SIG-M5 (cell line): ENCODE results near the gene IL17RA.
"Not testable (repeated sequence)": the region's sequence is repeated elsewhere in the genome, so short reads cannot be mapped to it uniquely, and the experiment has no call there.

Experiments used
- DNase-seq: peaks from one replicate; lab custom pipeline; 2025; lab: John Stamatoyannopoulos, UW

Gene IL17RA, protein sequence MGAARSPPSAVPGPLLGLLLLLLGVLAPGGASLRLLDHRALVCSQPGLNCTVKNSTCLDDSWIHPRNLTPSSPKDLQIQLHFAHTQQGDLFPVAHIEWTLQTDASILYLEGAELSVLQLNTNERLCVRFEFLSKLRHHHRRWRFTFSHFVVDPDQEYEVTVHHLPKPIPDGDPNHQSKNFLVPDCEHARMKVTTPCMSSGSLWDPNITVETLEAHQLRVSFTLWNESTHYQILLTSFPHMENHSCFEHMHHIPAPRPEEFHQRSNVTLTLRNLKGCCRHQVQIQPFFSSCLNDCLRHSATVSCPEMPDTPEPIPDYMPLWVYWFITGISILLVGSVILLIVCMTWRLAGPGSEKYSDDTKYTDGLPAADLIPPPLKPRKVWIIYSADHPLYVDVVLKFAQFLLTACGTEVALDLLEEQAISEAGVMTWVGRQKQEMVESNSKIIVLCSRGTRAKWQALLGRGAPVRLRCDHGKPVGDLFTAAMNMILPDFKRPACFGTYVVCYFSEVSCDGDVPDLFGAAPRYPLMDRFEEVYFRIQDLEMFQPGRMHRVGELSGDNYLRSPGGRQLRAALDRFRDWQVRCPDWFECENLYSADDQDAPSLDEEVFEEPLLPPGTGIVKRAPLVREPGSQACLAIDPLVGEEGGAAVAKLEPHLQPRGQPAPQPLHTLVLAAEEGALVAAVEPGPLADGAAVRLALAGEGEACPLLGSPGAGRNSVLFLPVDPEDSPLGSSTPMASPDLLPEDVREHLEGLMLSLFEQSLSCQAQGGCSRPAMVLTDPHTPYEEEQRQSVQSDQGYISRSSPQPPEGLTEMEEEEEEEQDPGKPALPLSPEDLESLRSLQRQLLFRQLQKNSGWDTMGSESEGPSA

DNA sequence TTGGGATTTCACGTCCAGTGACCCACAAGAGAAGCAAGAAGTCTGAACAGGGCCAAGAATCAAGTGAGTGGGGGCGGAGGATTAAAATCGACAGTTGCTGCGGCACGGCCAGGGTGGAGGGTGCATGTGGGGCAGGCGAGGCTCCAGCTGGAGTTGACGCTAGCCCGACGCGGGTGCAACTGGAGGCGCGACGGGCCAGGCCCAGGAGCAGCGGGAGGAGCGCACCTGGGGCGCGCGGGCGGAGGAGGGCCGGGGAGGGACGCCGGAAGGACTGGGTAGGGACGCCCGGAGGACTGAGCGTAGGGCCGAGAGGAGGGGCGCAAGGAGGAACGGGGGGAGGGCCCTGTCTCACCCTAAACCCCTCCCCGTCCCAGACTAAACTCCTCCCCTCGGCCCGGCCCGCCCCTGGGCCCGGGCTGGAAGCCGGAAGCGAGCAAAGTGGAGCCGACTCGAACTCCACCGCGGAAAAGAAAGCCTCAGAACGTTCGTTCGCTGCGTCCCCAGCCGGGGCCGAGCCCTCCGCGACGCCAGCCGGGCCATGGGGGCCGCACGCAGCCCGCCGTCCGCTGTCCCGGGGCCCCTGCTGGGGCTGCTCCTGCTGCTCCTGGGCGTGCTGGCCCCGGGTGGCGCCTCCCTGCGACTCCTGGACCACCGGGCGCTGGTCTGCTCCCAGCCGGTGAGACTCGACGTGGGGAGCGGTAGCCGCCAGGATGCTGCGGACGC, at the start of gene IL17RA:
TSS of gene IL17RA (plus strand) at position 447 of the 723 bp plus-strand sequence. CDS start at position 539, 92 bp downstream.
- no peak for DNase-seq

DNA sequence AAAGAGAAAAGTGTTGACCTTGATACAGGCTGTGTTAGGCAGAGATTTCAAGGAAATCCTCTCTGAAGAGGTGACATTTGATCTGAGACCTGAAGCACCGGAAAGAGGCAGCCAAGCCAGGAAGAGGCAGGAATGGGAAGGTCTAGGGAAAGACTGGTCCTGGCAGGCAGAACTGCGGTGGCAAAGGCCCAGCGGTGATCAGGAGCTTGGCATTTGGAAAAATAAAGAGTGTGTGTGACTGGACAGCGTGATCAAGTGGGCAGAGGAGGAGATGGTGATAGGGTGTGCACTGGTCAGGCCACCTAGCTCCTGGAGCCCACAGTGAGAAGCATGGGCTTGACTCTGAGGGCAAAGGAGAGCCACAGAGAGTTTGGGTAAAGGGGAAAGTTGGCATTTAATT, 49.6 kb upstream of the IL17RA start:
- no peak for DNase-seq

DNA sequence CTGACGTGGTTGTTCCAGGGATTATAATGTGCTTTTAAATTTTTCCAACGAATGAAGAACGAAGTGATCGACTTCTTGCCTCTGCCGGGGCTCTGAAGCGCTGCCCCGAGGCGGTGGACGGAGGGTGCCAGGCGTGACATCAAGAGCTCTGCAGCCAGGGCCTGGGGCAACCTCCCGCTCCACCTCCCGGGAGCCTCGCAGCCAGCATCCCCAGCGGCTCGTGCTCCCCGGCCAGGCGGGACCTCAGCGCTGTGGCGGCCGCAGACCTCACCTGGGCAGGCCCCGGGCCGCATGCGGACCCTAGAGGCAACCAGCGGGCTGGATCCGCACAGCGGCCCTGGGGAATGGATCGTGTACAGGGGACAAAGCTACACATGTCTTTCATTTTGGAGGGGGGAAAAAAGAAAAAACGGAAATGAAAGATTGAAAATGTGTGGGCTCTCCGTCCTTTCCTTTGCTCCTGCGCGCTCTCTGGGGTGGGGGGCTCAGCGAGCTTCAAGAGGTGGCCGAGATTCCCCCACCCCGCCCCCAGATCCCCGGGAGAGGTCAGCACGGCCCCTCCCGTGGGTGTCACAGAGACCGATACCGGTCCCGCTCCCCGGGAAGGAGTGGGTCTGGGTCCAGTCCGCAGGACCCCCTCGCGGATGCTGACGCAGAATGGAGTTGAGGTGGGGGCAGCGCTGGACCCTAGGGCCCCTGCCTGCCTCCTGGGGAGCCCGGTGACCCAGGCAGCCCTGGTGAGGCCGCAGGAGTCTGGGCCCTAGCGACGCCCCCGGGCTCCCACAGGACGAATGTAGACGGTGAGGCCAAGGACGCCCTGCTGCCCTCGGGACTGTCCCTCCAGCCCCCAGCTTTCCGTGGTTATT, 48.6 kb upstream of the IL17RA start:
- not testable (repeated sequence) for DNase-seq

DNA sequence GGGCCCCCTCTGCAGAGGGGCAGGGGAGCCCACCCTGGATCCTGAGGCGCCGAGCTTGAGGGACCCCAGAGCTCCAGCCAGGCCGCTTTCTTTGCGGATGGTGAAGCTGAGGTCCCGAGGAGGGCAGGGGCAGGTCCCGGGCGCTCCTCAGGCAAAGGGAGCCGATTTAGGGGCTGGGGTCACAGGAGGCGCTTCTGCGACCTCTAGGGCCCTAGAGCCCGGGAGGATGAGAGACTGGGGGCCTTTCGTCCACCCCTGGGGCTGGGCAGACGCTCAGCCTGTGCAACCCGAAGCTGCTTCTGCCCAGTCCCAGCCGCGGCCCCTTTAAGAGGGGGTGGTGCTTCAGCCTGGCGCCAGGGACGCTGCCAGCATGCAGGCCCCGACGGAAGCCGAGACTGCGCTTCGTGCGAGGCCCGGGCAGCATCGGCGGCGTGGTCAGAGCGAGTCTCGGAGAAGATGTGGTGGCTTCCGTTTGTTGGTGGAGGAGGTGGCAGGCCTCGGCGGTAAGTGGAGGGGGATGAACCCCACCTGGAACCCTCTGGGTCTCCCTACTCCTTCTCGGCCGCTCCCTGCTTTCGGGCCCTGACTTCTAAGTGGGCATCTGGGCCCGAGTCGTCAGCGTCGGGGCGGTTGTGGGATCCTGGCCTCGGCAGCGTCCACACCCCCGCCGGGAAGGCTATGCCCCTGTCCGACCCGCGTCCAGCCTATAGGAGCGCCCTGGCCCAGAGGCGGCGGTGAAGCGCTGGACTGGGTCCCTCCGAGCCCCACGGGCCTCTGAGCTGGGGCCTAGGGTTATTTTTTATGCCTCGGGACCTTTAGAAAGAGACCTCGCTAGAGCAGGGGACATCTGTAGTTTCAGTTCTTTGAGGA, 47.7 kb upstream of the IL17RA start:
- DNase-seq, result not testable (repeated sequence)

DNA sequence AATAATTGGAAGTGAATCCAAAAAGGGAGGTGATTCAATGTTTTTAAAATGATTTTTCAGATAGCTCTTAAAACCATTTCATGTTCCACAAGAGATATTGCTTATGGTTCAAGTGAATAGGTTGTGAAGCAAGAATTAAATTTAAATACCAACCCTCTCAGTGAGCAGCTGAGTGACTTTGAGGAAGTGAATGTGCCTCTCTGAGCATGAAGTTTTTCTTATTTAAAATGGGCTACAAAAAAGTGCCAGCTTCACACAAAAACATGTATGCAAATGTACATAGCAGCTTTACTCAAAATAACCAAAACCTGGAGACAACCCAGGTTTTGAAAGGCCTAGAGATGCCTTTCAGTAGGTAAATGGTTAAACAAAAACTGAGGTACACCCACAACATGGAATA, 41.3 kb upstream of the IL17RA start:
- no peak for DNase-seq

DNA sequence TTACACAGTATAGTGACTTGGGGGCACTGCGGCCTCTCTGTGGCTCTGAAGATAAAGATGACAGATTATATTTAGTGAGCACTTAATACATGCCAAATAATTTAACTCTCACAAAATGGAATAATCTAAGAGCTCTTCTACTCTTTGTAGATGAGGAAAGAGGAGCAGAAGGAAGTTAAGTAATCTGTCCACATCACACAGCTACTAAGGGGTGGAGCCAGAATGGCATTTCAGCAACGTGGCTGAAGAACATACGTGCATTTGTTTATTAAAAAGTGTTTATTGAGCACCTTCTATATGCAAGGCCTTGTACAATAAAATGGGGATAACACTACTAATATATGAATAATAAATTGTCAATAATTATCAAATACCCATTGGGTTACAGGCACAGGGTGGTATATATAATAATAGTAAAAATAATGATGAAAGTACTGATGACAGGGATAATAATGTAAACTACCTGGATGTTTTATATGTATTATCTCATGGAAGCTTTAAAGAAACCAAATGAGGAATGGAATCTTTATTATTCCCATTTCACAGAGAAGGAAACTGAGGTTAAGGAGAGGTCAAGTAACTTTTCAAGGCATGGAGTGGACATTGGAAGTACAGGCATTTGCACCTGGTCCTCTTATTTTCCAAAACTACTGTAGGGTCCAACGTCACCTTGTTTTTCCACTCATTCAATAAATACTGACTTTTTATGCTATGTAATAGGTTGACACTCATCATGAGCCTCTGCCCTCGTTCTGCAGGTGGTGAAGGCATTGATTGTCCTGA, 38.0 kb upstream of the IL17RA start:
- DNase-seq, result no peak

DNA sequence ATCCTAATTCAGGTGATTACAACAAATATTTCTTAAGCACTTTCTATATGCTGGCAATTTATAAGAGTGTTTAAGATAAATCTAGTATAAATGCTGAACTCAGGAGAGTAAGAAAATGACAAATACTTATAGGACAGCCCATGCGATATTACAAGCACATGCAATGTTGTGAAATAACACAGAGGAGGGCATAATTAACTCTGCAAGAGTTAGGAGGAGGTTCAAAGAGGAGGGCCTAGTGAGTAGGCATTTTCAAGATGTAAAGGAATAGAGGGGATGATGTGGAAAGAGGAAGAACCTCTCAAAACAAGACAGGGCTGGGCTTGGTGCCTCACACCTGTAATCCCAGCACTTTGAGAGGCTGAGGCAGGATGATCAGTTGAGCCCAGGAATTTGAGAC, 37.1 kb upstream of the IL17RA start:
- DNase-seq, result no peak

DNA sequence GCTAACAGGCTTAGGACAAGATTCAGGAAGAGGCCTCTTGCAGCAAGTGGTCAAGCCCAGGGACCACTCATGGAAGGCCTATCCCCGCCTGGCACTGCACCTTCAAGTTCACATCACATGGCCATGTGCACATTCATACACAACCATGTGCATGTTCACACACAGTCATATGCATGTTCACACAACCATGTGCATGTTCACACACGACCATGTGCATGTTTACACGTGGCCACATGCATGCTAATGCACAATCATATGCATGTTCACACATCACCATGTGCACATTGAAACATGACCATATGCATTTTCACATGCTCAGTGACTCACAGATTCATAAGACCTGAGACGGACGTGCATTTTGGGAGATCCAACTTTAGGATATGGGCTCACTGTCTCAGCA, 28.7 kb upstream of the IL17RA start:
- DNase-seq, result no peak

DNA sequence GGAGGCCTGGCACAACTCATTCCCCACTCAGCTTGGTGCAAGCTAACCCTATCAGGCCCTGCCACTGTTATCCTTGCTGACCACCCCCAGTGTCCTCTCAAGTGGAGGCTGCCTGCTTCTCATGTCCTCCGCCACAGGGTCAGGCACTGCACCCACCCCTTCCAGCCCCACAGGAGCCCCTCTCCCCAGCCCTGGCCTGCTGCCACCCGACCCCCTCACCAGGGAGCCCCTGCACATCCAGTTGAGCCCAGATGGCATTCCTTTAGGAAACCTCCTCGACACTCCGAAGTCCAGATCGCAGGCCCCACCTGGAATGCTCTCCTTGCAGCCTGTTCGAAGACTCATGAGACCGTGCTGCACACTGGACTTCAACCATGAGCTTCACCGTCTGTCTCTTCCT, 28.0 kb upstream of the IL17RA start:
- DNase-seq, result no peak

DNA sequence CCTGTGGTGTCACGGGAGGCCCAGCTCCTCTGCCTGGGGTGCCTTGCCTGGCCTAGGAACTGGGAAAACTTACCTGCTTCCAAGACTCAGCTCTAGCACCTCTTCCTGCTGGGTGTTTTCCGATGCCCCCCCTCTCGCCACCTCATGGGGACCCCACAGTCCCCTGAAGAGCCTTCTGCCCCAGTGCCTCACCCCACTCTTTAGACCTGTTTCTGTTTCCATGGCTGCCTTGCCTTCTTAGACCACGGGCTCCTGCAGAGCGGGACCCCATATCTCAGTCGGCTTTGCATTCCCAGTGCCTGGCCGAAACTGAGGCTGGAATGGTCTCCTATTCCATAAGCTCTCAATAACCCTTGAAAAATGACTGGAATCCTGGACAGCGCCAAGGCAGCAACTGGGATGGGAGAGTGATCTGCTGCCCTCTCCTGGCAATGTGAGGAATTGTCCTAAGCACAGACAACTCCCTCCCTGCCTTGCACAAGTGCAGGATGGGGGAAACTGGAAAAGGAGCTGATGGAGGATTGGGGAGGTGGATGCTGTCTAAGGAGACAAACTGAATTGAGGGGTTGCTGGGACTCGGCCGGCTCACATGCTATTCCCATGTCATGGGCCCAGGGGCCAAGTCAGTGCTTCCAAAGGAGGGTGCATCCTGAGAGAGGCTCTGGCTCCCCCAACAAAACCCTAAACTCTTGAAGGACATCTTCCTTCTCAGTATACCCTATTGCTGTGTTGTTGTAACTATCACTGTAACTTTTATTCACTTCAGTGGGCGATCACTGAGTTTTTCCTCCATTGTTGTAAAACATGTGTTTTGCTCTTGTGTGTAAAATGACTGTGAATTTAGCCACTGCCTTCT, 26.6 kb upstream of the IL17RA start:
- no peak for DNase-seq

DNA sequence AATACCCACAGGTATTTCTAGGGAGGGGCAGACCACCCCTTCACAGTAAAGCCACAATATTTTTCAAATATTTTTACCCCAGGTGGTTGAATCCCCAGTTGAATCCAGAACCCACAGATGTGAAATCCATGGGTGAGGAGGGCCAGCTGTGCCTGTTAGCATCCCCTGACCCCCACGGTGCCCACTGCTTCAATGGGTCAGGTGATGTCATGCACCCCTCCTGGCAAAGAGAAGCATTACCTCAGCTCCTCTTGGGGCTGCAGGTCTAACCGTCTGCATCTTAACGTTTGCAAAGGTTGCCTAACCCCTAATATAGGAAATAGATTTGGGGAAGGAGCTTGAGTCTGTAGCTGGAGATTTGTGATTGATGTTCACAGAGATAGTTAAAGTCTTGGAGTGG, 24.7 kb upstream of the IL17RA start:
- DNase-seq, result no peak

DNA sequence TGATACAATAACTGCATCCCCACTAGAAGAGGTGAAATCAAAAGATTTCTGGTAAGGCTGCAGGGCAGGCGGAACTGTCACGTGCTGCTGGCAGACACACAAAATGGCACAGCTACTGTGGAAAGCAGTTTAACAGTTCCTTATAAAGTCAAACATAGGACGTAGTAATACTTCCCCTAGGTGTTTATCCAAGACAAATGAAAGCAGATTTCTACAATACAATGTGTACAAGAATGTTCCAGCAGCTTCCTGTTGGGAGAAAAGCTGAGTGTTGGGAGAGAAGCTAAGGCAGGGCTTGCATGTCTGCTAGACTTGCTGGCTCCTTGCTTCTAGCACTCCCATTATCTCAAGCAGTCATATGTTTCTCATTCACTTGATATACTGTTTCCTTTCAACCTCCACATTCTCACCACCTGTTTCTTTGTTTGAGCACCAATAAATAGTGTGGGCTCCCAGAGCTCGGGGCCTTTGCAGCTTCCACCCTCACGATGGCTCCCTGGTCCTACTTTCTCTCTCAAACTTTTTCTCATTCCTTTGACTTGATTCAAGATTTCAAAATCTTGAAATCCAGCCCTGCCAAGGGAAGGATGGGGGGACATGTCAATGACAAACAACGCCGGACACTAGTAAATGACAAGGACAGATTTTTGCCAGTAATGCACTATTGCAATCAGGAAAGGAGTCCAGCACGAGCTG, 21.2 kb upstream of the IL17RA start:
- DNase-seq, result no peak

DNA sequence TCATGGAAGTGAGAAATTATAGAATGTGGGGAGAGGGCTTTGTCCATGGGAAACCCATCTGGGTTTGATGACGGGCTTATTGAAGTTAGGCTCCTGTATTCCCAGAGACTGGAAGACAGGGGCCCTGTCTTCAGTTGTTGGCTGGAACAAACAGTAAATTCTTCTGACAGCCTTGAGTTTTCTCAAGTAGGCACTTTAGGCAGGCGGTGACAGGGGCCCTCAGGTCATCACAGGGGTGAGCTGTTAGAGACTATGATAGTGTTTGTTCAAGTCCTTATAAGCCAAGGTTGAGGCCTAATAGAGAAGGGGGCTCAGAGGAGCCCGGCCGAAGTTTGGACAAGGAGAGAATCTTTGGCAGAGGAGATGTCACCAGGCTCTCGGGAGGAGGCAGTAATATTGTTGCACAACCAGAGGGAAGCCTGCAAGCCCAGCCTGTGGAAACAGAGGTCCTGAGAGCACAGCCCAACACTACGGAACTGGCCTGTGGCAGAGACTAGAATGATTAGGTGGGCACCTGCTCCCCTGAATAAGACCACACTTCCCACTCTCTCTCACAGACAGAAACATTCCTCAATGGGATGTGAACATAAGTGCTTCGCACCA, 20.2 kb upstream of the IL17RA start:
- DNase-seq, result no peak

DNA sequence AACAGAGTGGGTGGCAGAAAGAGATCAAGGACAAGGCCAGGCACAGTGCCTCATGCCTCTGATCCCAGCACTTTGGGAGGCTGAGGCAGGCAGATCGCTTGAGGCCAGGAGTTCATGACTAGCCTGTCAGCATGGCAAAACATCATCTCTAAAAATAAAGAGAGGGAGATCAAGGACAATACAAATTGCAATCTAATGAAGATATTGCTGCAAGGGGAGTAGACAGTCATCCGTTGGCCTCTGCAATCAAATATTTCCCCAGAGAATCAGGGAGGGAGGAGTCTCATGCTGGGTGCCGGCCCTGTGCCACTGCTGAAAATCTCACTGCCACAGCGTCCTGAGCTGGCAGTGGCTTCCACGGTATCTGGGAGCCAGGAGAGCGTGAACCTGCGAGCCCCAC, 19.4 kb upstream of the IL17RA start:
- DNase-seq, result no peak

DNA sequence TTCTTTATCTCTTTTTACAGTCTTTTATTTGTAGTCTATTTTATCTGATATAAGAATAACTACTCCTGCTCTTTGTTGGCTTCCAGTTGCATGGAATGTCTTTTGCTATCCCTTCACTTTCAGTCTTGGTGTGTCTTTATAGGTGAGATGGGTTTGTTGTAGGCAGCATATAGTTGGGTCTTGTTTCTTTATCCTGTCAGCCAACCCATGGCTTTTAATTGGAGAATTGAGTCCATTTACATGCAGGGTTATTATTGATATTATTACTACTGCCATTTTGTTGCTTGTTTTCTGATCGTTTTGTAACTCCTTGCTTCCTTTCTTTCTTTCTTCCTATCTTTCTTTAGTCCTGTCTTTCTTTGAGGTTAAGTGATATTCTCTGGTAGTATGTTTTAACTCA, 11.9 kb upstream of the IL17RA start:
- no peak for DNase-seq

DNA sequence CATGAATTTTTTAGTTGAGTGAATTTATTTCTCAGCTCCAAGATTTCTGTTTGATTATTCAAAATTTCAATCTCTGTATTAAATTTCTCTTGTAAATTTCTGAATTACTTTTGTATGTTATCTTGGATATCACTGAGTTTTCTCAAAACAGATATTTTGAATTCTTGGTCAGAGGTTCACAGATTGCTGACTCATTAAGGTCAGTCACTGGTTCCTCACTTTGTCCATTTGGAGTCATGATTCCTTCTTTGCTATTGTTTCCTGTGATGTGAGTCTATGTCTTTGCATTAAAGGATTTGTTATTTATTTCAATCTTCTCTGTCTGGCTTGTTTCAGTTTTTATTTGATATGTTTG, 10.2 kb upstream of the IL17RA start:
- no peak for DNase-seq

DNA sequence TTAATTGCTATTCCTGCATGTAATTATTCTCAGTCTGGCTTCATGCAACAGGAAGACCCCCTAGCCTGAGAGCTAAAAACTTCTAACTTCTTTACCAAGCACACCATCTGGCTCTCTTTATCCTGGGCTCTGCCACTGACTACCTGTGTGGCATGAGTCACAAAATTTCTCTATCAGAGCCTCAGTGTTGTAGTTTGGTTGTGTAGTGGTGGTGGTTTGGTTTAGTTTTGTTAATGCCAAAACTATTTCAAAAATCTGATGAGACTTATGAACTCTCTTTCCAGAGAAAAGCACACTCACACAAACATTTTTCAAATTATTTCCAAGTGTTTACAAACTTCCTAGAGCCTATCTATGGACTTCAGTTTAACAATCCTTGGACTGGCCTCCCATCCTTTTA, 7.5 kb upstream of the IL17RA start:
- no peak for DNase-seq

DNA sequence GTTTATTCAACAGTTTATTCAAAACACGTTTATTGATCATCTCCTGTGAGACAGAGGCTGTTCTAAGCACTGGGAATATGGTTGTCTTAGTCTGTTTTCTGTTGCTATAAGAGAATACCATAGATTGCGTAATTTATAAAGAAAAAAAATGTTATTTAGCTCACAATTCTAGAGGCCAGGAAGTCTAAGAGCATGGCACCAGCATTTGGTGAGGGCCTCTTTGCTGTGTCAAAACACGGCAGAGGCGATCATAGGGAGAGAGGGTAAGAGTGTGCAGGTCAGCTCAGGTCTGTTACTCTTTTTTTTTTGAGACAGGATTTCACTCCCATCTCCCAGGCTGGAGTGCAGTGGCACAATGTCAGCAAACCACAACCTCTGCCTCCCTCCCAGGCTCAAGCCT, 5.2 kb upstream of the IL17RA start:
- DNase-seq, result no peak
